Naive B cell (primary cell): ENCODE results near the gene FGF8. TPM values are rescaled to one million over a fixed set of nuclear protein-coding genes. Genes with fewer than 3 reads are reported as not detected.
A peak's percentile ranks its signal among the peaks of the same experiment; 100 is the strongest.

ENCODE experiments used
- ATAC-seq, 2 donors: fragments of 150-1000 bp; cut with Tn5 transposase; 2 replicates each; pipeline ENCODE4 v1.10.0; 2021; ENCODE audit warnings: low read depth in 2 of 2, mild to moderate bottlenecking in 2 of 2, moderate library complexity in 2 of 2
- DNase-seq: peaks from one replicate; pipeline ENCODE4 v3.0.0; 2022
- H3K27ac Mint-ChIP-seq, 6 donors: one replicate each; pipeline ENCODE4 v1.8.0; 2020 to 2022; ENCODE audit warnings: mild to moderate bottlenecking in 6 of 6, mixed read lengths in 6 of 6, moderate library complexity in 5 of 6, inconsistent platforms in 2 of 6
- H3K27me3 Mint-ChIP-seq, 3 donors: one replicate each; pipeline ENCODE4 v1.8.0; 2021 to 2022; ENCODE audit warnings: mixed read lengths in 3 of 3, mild to moderate bottlenecking in 1 of 3
- H3K36me3 Mint-ChIP-seq, 2 donors: one replicate each; pipeline ENCODE4 v1.8.0; 2020 to 2022; ENCODE audit warnings: mixed read lengths in 2 of 2, inconsistent platforms in 1 of 2, mild to moderate bottlenecking in 1 of 2
- H3K4me1 Mint-ChIP-seq, 3 donors: one replicate each; pipeline ENCODE4 v1.8.0; 2020 to 2022; ENCODE audit warnings: mixed read lengths in 3 of 3, inconsistent platforms in 1 of 3, mild to moderate bottlenecking in 1 of 3, moderate library complexity in 1 of 3
- H3K4me3 Mint-ChIP-seq, 8 donors: one replicate each; pipeline ENCODE4 v1.8.0; 2020 to 2022; ENCODE audit warnings: mild to moderate bottlenecking in 8 of 8, mixed read lengths in 8 of 8, moderate library complexity in 8 of 8, inconsistent platforms in 2 of 8
- H3K9me3 Mint-ChIP-seq, 7 donors: one replicate each; pipeline ENCODE4 v1.8.0; 2020 to 2022; ENCODE audit warnings: mixed read lengths in 7 of 7, mild to moderate bottlenecking in 5 of 7, inconsistent platforms in 2 of 7, moderate library complexity in 1 of 7
- polyA plus RNA-seq, 6 donors: library from polyadenylated mRNA; unstranded; fragments of 300-500 nt; fragmentation: Illumina TruSeq; gene quantifications; one replicate each; pipeline ENCODE4 v1.2.3, GENCODE V29; 2021; ENCODE audit warnings: low read depth in 6 of 6

The FGF8 gene
- polyA plus RNA-seq, 6 donors from 2014 or later, result not detected

DNA sequence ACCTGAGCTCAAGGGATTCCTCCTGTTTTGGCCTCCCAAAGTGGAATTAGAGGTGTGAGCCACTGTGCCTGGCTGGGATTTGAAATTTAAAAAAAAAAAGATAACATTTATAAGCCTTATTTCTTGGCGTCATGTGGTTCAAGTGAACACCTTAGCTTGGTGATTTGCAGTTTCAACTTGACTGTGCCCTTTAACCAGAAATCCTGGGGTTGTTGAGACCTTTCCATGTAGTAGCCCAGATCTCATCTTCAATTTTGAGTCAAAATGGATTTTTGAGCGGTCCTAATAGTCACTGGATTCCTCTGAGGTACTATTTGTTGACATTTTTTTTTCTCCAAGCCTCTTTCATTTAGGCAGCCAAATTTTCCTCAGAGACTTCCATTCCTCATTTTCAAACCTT lies 51.5 kb downstream of the FGF8 start:
- Mint-ChIP-seq H3K4me1 (no peaks in the 10 kb centered on the region), H3K27ac (no peak overlapping the region), H3K36me3 (no peaks in the 10 kb centered on the region), H3K4me3 (no peak overlapping the region), H3K9me3 (no peaks in the 10 kb centered on the region), H3K27me3 (peaks cover 20 to 40% (median 23%) of the 10 kb centered on the region in 3 donors)
- ATAC-seq (no peak), DNase-seq (no peak)

DNA sequence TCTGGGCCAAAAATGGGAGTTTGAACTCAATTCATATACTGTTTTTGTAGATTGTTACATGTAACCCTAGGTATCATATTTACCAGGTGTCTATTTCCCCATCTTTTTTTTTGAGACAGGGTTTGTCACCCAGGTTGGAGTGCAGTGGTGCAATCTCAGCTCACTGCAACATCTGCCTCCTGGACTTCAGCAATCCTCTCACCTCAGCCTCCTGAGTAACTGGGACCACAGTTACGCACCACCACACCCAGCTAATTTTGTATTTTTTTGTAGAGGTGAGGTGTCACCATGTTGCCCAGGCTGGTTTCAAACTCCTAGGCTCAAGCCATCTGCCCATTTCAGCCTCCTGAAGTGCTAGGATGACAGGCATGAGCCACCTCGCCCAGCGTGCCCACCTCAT lies 52.7 kb downstream of the FGF8 start:
- ATAC-seq, result no peak

DNA sequence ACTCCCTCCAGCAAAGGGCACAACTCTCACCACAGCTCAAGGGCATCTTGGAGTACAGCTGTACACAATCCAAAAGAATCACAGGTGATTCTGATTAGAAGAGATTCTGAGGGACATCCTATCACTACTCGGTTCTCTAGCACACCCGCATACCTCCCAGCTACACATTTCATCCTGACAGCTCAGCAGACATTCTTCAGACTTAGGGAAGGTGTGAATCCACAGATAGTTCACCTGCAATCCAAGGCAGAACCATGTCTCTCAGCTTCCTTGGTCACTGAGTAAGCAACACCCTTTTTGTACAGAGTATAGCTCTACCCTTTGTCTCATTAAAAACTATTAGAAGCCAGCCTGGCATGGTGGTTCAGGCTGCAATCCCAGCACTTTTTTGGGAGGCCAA lies 54.1 kb downstream of the FGF8 start:
- Mint-ChIP-seq H3K27me3 (peaks cover 15 to 44% (median 25%) of the 10 kb centered on the region in 3 donors), H3K27ac (no peak overlapping the region), H3K36me3 (no peaks in the 10 kb centered on the region), H3K4me3 (no peak overlapping the region), H3K9me3 (no peaks in the 10 kb centered on the region), H3K4me1 (no peaks in the 10 kb centered on the region)
- ATAC-seq, result no peak
- DNase-seq, result no peak

More for the DNA sequence above, 52.7 kb downstream of the FGF8 start:
- no peaks in the 10 kb centered on the region for H3K4me1 Mint-ChIP-seq
- no peaks in the 10 kb centered on the region for H3K9me3 Mint-ChIP-seq
- peak overlapping the region in 1 of 8 donors; percentile 39 for H3K4me3 Mint-ChIP-seq
- no peaks in the 10 kb centered on the region for H3K36me3 Mint-ChIP-seq
- no peak overlapping the region for H3K27ac Mint-ChIP-seq
- no peak for DNase-seq
- H3K27me3 Mint-ChIP-seq, result peaks cover 17 to 42% (median 23%) of the 10 kb centered on the region in 3 donors

DNA sequence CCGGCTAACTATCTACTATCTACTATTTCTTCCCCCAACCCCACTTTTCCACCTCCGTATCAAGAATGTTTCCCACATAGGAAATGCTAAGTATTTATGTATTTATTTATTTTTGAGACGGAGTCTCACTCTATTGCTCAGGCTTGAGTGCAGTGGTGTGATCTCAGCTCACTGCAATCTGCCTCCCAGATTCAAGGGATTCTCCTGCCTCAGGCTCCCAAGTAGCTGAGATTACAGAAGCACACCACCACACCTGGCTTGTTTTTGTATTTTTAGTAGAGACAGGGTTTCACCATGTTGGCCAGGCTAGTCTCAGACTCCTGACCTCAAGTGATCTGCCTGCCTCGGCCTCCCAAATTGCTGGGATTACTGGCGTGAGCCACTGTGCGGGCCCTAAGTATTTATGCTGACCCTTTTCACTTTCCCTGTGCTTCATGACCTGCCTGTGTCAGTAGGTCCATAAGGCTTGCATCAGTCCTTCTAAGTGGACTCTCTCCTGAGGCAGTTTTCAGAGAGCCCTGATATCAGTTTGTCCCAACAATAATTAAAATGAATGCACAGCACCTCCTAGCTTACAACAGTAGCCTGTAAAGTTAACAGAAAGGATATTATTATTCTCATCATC lies 55.2 kb downstream of the FGF8 start:
- Mint-ChIP-seq H3K4me3 (no peak overlapping the region), H3K27me3 (peaks cover 15 to 49% (median 30%) of the 10 kb centered on the region in 3 donors), H3K4me1 (no peaks in the 10 kb centered on the region), H3K27ac (peak overlapping the region in 1 of 6 donors; percentile 36), H3K36me3 (no peaks in the 10 kb centered on the region), H3K9me3 (no peaks in the 10 kb centered on the region)
- DNase-seq (no peak), ATAC-seq (no peak)

Other genes starting within 250 kb of the FGF8 start
- 10 to 100 TPM in 5 of 6 donors, under 1 TPM in 1; 0.98 to 16.2 (median 11.8) TPM for gene POLL, start 187.9 kb downstream of the FGF8 start, polyA plus RNA-seq
- 1 to 10 TPM in 3 of 6 donors, under 1 TPM in 2, not detected in 1; 0.37 to 2.8 (median 1.2) TPM for gene DPCD, start 187.8 kb downstream of the FGF8 start, polyA plus RNA-seq
- gene FBXW4, start 80.9 kb downstream of the FGF8 start, polyA plus RNA-seq, result 10 to 100 TPM in 2 of 6 donors, 1 to 10 TPM in 3, under 1 TPM in 1; 0.50 to 13.8 (median 7.1) TPM
- 1 to 10 TPM; 2.0 to 5.4 (median 4.2) TPM for gene NPM3, start 7.3 kb upstream of the FGF8 start, polyA plus RNA-seq
- gene OGA, start 42.3 kb upstream of the FGF8 start, polyA plus RNA-seq, result 10 to 100 TPM; 36.1 to 77.5 (median 61.2) TPM
- 10 to 100 TPM; 12.9 to 56.1 (median 32.8) TPM for gene KCNIP2, start 67.7 kb upstream of the FGF8 start, polyA plus RNA-seq